GM12878 (cell line): ENCODE results near the gene HMSD.

Experiments
- GABPA ChIP-seq: IDR thresholded peaks from 2 replicates; pipeline ENCODE4 v1.6.1; 2014; ENCODE audit warnings: antibody characterized with exemption, low read depth, mild to moderate bottlenecking, inconsistent platforms
- RAD21 ChIP-seq: IDR thresholded peaks from 2 replicates; pipeline ENCODE4 v1.6.1; 2011; ENCODE audit warnings: mild to moderate bottlenecking, low read depth, low read length, moderate library complexity; ENCODE audit not compliant: insufficient read depth
- TAF1 ChIP-seq: IDR thresholded peaks from 2 replicates; pipeline ENCODE4 v1.6.1; 2011; ENCODE audit warnings: mild to moderate bottlenecking, low read depth, low read length, borderline replicate concordance
- ZNF274 ChIP-seq: IDR thresholded peaks from one replicate; pipeline ENCODE4 v1.8.0; 2011; ENCODE audit not compliant: insufficient read length, insufficient read depth
- TF ChIP-seq, protein P1 (sequence below), 3 experiments: IDR thresholded peaks in 2 of 3; conservative IDR thresholded peaks in 1 of 3; 2 replicates each; pipeline ENCODE4 v1.5.1; 2011; ENCODE audit warnings: low read depth in 3 of 3, low read length in 3 of 3, mild to moderate bottlenecking in 3 of 3, control low read depth in 2 of 3, moderate library complexity in 2 of 3, inconsistent platforms in 1 of 3, mixed read lengths in 1 of 3; ENCODE audit not compliant: control insufficient read depth in 2 of 3, insufficient read depth in 1 of 3; ENCODE audit errors: extremely low read depth in 1 of 3
- TF ChIP-seq, protein P2 (sequence below): fragments of 450-650 bp; IDR thresholded peaks from 2 replicates; pipeline ENCODE4 v1.6.1; 2016; ENCODE audit warnings: mild to moderate bottlenecking
- TF ChIP-seq, protein P3 (sequence below): fragments of 450-650 bp; formaldehyde crosslinking; IDR thresholded peaks from 2 replicates; pipeline ENCODE4 v1.5.0; 2022; ENCODE audit warnings: mild to moderate bottlenecking, missing genetic modification characterization

DNA sequence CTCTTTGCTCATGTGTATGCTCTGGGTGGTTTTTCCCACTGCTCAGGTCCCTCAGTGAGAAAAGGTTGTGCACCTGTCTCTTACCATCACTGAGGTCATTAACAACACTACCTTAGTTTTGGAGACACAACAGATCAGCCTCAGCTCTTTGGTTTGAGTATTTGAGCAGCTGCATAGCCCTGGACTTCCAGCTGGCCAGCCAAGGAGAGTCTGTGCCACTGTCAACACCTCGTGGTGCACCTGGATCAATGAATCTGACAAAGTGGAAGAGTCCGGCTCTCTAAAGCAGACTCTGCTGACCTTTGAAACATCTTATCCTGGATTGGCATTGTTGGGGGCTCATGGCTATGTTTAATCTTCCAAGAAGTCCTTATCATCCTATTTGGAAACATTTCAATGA is 50.8 kb downstream of the HMSD start:
- no peak for TF ChIP-seq ZNF274
- TF ChIP-seq, protein P1, sequence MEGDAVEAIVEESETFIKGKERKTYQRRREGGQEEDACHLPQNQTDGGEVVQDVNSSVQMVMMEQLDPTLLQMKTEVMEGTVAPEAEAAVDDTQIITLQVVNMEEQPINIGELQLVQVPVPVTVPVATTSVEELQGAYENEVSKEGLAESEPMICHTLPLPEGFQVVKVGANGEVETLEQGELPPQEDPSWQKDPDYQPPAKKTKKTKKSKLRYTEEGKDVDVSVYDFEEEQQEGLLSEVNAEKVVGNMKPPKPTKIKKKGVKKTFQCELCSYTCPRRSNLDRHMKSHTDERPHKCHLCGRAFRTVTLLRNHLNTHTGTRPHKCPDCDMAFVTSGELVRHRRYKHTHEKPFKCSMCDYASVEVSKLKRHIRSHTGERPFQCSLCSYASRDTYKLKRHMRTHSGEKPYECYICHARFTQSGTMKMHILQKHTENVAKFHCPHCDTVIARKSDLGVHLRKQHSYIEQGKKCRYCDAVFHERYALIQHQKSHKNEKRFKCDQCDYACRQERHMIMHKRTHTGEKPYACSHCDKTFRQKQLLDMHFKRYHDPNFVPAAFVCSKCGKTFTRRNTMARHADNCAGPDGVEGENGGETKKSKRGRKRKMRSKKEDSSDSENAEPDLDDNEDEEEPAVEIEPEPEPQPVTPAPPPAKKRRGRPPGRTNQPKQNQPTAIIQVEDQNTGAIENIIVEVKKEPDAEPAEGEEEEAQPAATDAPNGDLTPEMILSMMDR (IDR thresholded peaks at IDR 0.05 in 2 of 3, conservative IDR thresholded peaks at IDR 0.05 in 1 of 3; ENCODE audit: control insufficient read depth in 2 of 3, extremely low read depth in 1 of 3, insufficient read depth in 1 of 3, low read depth in 3 of 3, low read length in 3 of 3) = no peak
- TF ChIP-seq, protein P2, sequence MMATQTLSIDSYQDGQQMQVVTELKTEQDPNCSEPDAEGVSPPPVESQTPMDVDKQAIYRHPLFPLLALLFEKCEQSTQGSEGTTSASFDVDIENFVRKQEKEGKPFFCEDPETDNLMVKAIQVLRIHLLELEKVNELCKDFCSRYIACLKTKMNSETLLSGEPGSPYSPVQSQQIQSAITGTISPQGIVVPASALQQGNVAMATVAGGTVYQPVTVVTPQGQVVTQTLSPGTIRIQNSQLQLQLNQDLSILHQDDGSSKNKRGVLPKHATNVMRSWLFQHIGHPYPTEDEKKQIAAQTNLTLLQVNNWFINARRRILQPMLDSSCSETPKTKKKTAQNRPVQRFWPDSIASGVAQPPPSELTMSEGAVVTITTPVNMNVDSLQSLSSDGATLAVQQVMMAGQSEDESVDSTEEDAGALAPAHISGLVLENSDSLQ = no peak
- TF ChIP-seq GABPA = no peak
- TF ChIP-seq, protein P3, sequence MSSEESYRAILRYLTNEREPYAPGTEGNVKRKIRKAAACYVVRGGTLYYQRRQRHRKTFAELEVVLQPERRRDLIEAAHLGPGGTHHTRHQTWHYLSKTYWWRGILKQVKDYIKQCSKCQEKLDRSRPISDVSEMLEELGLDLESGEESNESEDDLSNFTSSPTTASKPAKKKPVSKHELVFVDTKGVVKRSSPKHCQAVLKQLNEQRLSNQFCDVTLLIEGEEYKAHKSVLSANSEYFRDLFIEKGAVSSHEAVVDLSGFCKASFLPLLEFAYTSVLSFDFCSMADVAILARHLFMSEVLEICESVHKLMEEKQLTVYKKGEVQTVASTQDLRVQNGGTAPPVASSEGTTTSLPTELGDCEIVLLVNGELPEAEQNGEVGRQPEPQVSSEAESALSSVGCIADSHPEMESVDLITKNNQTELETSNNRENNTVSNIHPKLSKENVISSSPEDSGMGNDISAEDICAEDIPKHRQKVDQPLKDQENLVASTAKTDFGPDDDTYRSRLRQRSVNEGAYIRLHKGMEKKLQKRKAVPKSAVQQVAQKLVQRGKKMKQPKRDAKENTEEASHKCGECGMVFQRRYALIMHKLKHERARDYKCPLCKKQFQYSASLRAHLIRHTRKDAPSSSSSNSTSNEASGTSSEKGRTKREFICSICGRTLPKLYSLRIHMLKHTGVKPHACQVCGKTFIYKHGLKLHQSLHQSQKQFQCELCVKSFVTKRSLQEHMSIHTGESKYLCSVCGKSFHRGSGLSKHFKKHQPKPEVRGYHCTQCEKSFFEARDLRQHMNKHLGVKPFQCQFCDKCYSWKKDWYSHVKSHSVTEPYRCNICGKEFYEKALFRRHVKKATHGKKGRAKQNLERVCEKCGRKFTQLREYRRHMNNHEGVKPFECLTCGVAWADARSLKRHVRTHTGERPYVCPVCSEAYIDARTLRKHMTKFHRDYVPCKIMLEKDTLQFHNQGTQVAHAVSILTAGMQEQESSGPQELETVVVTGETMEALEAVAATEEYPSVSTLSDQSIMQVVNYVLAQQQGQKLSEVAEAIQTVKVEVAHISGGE (CRISPR knock-in tag) = no peak
- TF ChIP-seq RAD21 = no peak
- no peak for TF ChIP-seq TAF1
